Gastrocnemius medialis (tissue), 4 donors: ENCODE measurements around the gene CYP51A1. TPM values are rescaled to one million over a fixed set of nuclear protein-coding genes. Genes with fewer than 3 reads are reported as not detected.

ENCODE experiments used
- ATAC-seq, 2 donors: fragments of 150-250 bp; one replicate each; pipeline ENCODE4 v1.9.1; 2016
- DNase-seq, 2 donors: peaks; one replicate each; pipeline ENCODE4 v3.0.0-alpha.2; 2019
- H3K27ac ChIP-seq, 4 donors: fragments of 200-600 bp; sonication (generic); 1 replicate in 1 of 4; 2 replicates in 3 of 4; pipeline ENCODE4 v1.5.1; 2016 to 2018; ENCODE audit warnings: mild to moderate bottlenecking in 2 of 4, moderate library complexity in 1 of 4
- H3K27me3 ChIP-seq, 3 donors: fragments of 200-600 bp; sonication (generic) in 2 of 3; 1 replicate in 1 of 3; 2 replicates in 2 of 3; pipeline versions ENCODE4 v1.5.1 to v1.6.0; 2016 to 2019; ENCODE audit warnings: mild to moderate bottlenecking in 1 of 3, moderate library complexity in 1 of 3
- H3K36me3 ChIP-seq, 2 donors: fragments of 200-600 bp; sonication (generic) in 1 of 2; one replicate each; pipeline ENCODE4 v1.5.1; 2017 to 2018
- H3K4me1 ChIP-seq, 2 donors: fragments of 200-600 bp; sonication (generic) in 1 of 2; one replicate each; pipeline ENCODE4 v1.5.1; 2016 to 2017; ENCODE audit warnings: mild to moderate bottlenecking in 2 of 2
- H3K4me3 ChIP-seq, 4 donors: fragments of 200-600 bp; sonication (generic) in 3 of 4; 1 replicate in 1 of 4; 2 replicates in 3 of 4; pipeline ENCODE4 v1.5.1; 2016 to 2019; ENCODE audit warnings: mild to moderate bottlenecking in 2 of 4
- H3K9me3 ChIP-seq, 3 donors: fragments of 200-600 bp; sonication (generic) in 2 of 3; 1 replicate in 1 of 3; 2 replicates in 2 of 3; pipeline ENCODE4 v1.5.1; 2016 to 2019
- POLR2A ChIP-seq, 2 donors: fragments of 450-650 bp; IDR thresholded peaks; one replicate each; pipeline ENCODE4 v1.6.1; 2017; ENCODE audit warnings: antibody characterized with exemption in 2 of 2, mild to moderate bottlenecking in 2 of 2, moderate library complexity in 2 of 2
- in situ Hi-C, 4 donors: fragments of 200-750 bp; cut with MboI; loops; one replicate each; pipeline versions ENCODE4 v1.15.0 to v1.8.0; 2017; ENCODE audit warnings: low sequenced_read_pairs in 4 of 4
- intact Hi-C: fragments of 100-400 bp; cut with DNase I; formaldehyde crosslinking; loops from one replicate; pipeline ENCODE4 v1.15.1; 2023; ENCODE audit warnings: low total_unique reads
- total RNA-seq, 4 donors: library from RNA; depleted of rRNA; stranded (reverse); fragments of >200 nt; gene quantifications; one replicate each; pipeline versions ENCODE4 v1.1.0 to v1.2.3, GENCODE V29; 2016
- TF ChIP-seq, protein P1 (sequence below), 5 experiments: fragments of 450-650 bp in 3 of 5; fragments of 200-600 bp in 2 of 5; sonication (generic) in 2 of 5; IDR thresholded peaks in 4 of 5; conservative IDR thresholded peaks in 1 of 5; 1 replicate in 4 of 5; 2 replicates in 1 of 5; pipeline ENCODE4 v1.5.1; 2016 to 2019; ENCODE audit warnings: antibody characterized with exemption in 5 of 5, mild to moderate bottlenecking in 3 of 5, moderate library complexity in 3 of 5

CYP51A1 gene
- total RNA-seq, 4 donors from 2014 or later = 4.7 to 13.3 (median 9.7) TPM

DNA sequence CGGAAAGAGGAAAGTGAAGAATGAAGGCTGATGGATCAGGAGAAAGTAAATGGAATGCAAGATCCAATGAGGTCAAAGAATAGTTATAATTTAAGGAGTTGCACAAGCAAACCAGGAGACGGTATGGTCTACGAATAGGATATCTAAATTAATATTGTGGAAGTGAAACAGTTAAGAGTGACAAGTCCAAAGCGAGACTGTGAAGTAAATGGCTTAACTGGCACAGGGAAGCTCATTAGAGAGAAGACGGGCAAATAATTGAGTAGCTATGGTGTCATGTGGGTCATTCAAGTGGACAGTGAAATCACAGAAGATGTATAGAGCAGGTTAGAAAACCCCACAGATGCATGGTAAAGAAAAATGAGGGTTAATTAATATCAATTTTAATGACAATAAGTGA lies 3.2 kb downstream of the CYP51A1 start:
- no peaks in the 10 kb centered on the region for H3K27me3 ChIP-seq
- in situ Hi-C loops (no loop called here), intact Hi-C loops (no loop called here)
- peaks cover 0 to 5% of the 10 kb centered on the region in 2 donors for H3K36me3 ChIP-seq
- H3K27ac ChIP-seq = no peak overlapping the region
- TF ChIP-seq, protein P1, sequence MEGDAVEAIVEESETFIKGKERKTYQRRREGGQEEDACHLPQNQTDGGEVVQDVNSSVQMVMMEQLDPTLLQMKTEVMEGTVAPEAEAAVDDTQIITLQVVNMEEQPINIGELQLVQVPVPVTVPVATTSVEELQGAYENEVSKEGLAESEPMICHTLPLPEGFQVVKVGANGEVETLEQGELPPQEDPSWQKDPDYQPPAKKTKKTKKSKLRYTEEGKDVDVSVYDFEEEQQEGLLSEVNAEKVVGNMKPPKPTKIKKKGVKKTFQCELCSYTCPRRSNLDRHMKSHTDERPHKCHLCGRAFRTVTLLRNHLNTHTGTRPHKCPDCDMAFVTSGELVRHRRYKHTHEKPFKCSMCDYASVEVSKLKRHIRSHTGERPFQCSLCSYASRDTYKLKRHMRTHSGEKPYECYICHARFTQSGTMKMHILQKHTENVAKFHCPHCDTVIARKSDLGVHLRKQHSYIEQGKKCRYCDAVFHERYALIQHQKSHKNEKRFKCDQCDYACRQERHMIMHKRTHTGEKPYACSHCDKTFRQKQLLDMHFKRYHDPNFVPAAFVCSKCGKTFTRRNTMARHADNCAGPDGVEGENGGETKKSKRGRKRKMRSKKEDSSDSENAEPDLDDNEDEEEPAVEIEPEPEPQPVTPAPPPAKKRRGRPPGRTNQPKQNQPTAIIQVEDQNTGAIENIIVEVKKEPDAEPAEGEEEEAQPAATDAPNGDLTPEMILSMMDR (IDR thresholded peaks at IDR 0.05 in 4 of 5, conservative IDR thresholded peaks at IDR 0.05 in 1 of 5) = no peak
- no peak for TF ChIP-seq POLR2A (IDR thresholded peaks at IDR 0.05)
- no peak overlapping the region for H3K4me3 ChIP-seq
- peaks cover 5 to 8% of the 10 kb centered on the region in 2 donors for H3K4me1 ChIP-seq
- H3K9me3 ChIP-seq = no peaks in the 10 kb centered on the region
- DNase-seq = no peak
- no peak for ATAC-seq

DNA sequence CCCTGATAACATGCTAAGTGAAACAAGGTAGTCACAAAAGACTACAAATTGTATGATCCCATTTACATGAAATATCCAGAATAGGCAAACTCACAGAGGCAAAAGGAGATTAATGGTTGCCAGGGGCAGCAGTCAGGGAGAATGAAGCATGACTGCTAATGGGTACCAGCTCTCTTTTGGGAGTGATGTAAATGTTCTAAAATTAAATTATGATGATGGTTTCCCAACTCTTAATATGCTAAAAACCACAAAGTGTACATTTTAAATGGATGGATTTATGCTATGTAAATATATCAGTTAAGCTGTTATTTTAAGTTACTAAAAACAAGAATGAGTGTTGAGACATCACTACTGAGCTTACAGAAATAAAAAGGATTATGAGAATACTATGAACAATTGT lies 12.6 kb downstream of the CYP51A1 start:
- TF ChIP-seq POLR2A (IDR thresholded peaks at IDR 0.05) = no peak
- TF ChIP-seq, protein P1 (IDR thresholded peaks at IDR 0.05 in 4 of 5, conservative IDR thresholded peaks at IDR 0.05 in 1 of 5) = no peak
- Histone ChIP-seq H3K27me3 (no peaks in the 10 kb centered on the region), H3K27ac (no peak overlapping the region), H3K36me3 (peaks cover 0 to 44% of the 10 kb centered on the region in 2 donors), H3K9me3 (no peaks in the 10 kb centered on the region), H3K4me3 (no peak overlapping the region), H3K4me1 (no peaks in the 10 kb centered on the region)
- in situ Hi-C loops (no loop called here), intact Hi-C loops (loop anchor here (10.0 kb wide), 1 partner anchor 177 kb away; the partner anchor contains the start of gene AKAP9)
- DNase-seq (no peak), ATAC-seq (no peak)

DNA sequence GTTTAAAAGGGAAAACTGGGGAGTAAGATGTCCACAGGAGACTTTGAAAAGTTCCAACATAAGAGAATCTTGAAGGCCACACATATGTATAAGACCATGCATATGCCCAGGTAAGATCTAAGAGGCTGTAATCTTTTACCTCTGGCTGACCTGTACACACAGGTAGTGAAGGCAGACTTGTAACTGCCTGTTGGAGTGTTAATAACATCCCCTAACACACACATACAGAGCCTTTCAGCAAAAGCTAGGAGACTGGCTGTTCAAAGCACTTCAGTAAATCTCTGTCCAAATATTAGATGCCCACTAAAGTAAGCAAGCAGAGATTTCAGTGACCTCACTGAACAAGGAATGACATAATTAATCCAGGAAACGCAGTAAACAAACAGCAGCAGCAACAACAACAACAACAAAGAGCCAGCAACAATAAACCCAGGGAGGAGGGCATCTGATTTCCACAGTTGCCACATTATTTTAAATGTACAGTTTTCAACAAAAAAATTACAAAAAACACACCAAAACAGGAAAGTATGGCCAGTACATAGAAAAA lies 15.0 kb downstream of the CYP51A1 start:
- Histone ChIP-seq H3K4me1 (no peaks in the 10 kb centered on the region), H3K36me3 (peaks cover 0 to 26% of the 10 kb centered on the region in 2 donors), H3K27ac (no peak overlapping the region), H3K9me3 (no peaks in the 10 kb centered on the region), H3K4me3 (no peak overlapping the region), H3K27me3 (no peaks in the 10 kb centered on the region)
- no peak for TF ChIP-seq POLR2A (IDR thresholded peaks at IDR 0.05)
- TF ChIP-seq, protein P1 (IDR thresholded peaks at IDR 0.05 in 4 of 5, conservative IDR thresholded peaks at IDR 0.05 in 1 of 5) = no peak
- DNase-seq (no peak), ATAC-seq (no peak)
- intact Hi-C loops = no loop called here
- in situ Hi-C loops = no loop called here

DNA sequence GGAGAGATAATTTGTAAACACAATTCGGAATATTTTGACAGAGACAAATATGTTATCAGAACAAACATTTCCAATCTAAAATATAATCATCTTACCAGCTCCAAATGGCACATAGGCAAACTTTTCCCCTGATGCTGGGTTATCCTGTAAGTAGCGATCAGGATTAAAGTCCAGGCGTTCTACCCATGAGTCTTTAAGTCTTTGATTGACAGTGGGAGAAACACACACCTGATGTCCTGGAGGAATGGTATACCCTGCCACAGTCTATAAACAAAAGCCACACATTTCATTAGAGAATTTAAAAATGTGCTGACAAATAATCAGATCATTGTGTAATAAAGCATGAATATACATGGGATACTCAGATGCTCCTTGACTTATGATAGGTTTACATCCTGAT lies 17.3 kb downstream of the CYP51A1 start:
- H3K36me3 ChIP-seq = peaks cover 0 to 2% of the 10 kb centered on the region in 2 donors
- intact Hi-C loops = no loop called here
- H3K27me3 ChIP-seq = no peaks in the 10 kb centered on the region
- no peak for TF ChIP-seq POLR2A (IDR thresholded peaks at IDR 0.05)
- TF ChIP-seq, protein P1 (IDR thresholded peaks at IDR 0.05 in 4 of 5, conservative IDR thresholded peaks at IDR 0.05 in 1 of 5) = no peak
- ATAC-seq (no peak), DNase-seq (no peak)
- in situ Hi-C loops = no loop called here
- no peaks in the 10 kb centered on the region for H3K9me3 ChIP-seq
- H3K27ac ChIP-seq = no peak overlapping the region
- H3K4me1 ChIP-seq = no peaks in the 10 kb centered on the region
- H3K4me3 ChIP-seq = no peak overlapping the region

DNA sequence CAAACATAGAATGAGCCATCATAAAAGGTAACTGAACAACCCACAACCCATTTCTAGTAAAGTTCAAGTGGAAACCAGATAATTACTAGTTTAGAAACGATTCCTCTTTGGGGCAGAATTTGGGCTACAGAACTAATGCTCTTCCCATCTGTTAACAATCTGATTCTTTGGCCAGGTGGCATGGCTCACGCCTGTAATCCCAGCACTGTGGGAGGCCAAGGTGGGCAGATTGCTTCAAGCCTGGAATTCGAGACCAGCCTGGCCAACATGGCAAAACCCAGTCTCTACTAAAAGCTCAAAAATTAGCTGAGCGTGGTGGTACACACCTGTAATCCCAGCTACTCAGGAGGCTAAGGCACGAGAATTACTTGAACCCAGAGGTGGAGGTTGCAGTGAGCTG lies 18.5 kb downstream of the CYP51A1 start:
- no peak overlapping the region for H3K4me3 ChIP-seq
- TF ChIP-seq POLR2A (IDR thresholded peaks at IDR 0.05) = no peak
- TF ChIP-seq, protein P1 (IDR thresholded peaks at IDR 0.05 in 4 of 5, conservative IDR thresholded peaks at IDR 0.05 in 1 of 5) = no peak
- H3K4me1 ChIP-seq = no peaks in the 10 kb centered on the region
- intact Hi-C loops = no loop called here
- no peaks in the 10 kb centered on the region for H3K9me3 ChIP-seq
- ATAC-seq (no peak), DNase-seq (no peak)
- H3K27ac ChIP-seq = no peak overlapping the region
- in situ Hi-C loops = no loop called here
- no peaks in the 10 kb centered on the region for H3K36me3 ChIP-seq
- no peaks in the 10 kb centered on the region for H3K27me3 ChIP-seq
